Stimulated activated CD8-positive, alpha-beta memory T cell treated with anti-CD3 and anti-CD28 coated beads, Interleukin-15, amount 100 ng/mL, for 48 hours (primary cell): ENCODE results near the gene C6orf62.
A peak's percentile ranks its signal among the peaks of the same experiment; 100 is the strongest.
"Not testable (repeated sequence)": the region's sequence is repeated elsewhere in the genome, so short reads cannot be mapped to it uniquely, and the experiment has no call there.

ENCODE experiments used
- DNase-seq, 2 donors: peaks; one replicate each; pipeline ENCODE4 v3.0.0-alpha.2; 2020; ENCODE audit warnings: low read depth in 2 of 2

C6orf62 gene

GRCh38 chr6:24699521-24700359, 19.2 kb downstream of the C6orf62 start:
- no peak for DNase-seq

GRCh38 chr6:24696097-24696496, 22.9 kb downstream of the C6orf62 start:
- DNase-seq = no peak

DNA sequence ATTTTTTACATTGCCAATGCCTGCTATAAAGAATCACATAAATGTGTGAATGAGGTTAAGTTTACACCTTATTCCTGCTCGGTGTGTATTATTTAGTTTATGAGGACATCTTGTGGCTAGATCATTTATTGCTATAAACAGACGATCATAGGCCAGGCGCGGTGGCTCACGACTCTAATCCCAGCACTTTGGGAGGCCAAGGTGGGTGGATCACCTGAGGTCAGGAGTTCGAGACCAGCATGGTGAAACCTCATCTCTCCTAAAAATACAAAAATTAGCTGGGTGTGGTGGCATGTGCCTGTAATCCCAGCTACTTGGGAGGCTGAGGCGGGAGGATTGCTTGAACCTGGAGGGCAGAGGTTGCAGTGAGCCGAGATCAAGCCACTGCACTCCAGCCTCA, 23.3 kb downstream of the C6orf62 start:
- peak in 1 of 2 donors; percentile 17 for DNase-seq

GRCh38 chr6:24694198-24694597, 24.8 kb downstream of the C6orf62 start:
- DNase-seq = no peak

DNA sequence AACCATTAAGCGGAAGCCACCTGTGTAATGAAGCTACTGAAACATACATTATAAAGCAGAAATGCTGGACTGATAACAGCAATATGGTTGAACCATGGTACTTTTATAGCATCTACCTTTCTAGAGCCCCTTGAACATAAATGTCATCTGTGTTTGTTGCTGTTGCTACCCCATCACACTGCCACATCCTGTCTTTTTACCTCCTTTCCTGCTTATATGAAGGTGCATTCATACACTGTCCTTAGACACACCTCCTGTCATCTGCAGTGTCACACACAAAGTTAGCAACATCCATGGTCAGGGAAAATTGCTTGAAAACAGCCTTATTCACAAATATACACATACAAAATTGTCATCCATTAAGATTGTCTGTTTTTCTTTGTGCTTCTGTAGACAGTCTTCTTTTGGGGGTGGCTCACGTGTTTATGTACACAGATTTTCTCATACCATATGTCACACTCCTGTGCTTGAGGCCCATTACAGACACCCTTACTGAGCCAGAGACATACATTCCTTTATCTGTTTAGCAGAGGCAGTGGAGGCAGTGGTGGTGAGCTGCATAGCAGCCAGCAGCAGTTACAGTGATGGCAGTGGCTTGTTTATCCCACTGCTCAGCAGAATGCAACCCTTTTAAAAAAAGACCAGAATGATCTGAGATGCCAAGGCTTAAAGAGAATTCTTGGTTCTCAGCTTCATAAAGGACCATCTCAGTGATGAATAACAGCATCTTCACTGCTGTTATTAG, 25.9 kb downstream of the C6orf62 start:
- DNase-seq = no peak

DNA sequence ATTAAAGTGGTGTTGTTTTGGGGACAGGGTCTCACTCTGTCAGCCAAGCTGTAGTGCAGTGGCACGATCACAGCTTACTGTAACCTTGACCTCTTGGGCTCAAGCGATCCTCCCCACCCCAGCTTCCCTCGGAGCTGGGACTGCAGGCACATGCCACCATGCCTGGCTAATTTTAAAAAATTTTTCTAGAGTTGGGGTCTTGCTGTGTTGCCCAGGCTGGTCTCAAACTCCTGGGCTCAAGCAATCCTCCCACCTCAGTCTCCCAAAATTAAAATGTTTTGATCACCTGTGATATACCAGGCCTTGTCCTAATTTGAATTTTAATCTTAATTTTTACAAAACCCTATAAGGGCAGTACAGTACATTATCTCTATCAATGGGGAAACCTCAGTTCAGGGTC, 26.5 kb downstream of the C6orf62 start:
- DNase-seq = no peak

GRCh38 chr6:24692003-24692402, 27.0 kb downstream of the C6orf62 start:
- DNase-seq = no peak

GRCh38 chr6:24691550-24691949, 27.4 kb downstream of the C6orf62 start:
- DNase-seq = no peak

- no peak for DNase-seq
Measured at GRCh38 chr6:24690593-24690992, 28.4 kb downstream of the C6orf62 start.

GRCh38 chr6:24689964-24690363, 29.0 kb downstream of the C6orf62 start:
- DNase-seq = no peak

DNA sequence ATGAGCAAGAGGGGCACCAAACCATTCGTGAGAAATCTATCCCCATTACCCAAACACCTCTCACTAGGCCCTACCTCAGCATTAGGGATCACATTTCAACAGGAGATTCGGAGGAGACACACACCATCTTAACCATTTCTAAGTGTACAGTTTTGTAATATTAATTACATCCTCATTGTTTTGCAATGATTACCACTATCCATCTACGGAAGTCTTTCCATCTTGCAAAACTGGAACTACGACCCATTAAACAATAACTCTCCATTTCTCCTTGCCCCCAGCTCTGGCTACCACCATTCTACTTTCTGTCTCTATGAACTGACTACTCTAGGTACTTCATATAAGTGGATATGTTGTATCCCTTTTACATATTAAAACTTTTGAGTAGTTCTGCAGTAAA, 32.0 kb downstream of the C6orf62 start:
- no peak for DNase-seq

DNA sequence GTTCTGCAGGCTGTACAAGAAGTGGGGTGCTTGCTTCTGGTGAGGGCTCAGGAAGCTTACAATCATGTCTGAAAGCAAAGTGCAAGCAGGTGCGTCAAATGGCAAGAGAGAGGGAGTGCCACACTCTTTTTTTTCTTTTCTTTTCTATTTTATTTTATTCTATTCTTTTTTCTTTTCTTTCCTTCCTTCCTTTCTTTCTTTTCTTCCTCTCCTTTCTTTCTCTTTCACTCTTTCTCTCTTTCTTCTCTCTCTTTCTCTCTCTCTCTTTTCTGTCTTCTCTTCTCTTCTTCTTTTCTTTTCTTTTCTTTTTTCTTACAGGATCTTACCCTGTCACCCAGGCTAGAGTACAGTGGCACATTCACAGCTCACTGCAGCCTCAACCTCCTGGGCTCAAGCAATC, 32.5 kb downstream of the C6orf62 start:
- no peak for DNase-seq

DNA sequence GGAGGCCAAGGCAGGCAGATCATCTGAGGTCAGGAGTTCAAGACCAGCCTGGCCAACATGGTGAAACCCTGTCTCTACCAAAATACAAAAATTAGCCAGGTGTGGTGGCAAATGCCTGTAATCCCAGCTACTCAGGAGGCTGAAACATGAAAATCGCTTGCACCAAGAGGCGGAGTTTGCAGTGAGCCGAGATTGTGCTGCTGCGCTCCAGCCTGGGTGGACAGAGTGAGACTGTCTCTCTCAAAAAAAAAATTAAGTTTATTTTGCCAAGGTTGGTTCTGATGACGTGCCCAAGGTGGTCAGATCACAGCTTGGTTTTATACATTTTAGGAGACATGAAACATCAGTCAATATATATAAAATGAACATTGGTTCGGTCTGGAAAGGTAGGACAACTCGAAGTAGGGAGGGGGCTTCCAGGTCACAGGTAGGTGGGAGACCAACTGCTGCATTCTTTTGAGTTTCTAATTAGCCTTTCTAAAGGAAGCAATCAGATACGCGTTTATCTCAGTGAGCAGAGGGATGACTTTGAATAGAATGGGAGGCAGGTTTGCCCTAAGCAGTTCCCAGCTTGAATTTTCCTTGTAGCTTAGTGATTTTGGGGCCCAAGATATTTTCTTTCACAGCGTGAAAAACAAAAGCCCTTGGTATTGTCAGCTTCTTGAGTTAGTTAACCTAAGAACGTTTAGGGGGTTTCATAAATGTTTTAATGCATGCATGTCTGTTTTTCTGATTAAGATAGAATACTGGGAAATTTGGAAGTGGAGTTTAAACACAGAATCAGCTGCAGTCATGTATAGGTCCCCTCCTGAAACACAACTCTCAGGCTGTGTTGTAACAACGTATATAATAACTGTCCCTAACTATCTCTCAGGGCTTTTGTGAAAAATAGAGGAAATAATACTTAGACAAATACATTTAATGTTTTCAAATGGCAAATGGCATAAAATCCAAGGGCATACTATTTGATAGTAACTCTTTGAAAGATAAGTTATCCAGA, 35.4 kb downstream of the C6orf62 start:
- DNase-seq = no peak

- no peak for DNase-seq
Measured at GRCh38 chr6:24680582-24680981, 38.4 kb downstream of the C6orf62 start.

DNA sequence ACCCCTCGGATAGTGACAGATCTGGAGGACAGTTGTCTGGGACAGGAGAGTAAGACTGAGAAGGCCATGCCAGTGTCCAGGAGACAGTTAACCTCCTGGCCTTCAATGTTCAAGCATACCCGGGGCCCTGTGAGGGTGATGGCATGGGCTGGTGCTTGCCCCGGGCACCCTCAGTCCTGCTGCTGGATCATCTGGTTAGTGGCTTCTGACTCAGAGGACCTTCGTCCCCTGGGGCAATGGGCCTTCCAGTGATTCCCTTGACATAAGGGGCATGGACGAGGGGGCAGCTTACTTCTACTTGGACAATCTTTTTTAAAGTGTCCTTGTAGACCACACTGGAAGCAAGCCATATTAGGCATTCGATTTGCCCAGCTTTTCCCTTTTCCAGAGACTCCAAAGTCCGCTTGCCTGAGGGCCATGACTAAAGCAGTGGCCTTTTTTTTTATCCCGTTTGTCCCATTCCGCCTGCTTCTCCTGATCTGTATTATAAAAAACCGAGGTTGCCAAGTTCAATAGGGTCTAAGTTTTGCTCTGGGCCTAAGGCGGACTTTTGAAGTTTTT, 40.1 kb downstream of the C6orf62 start:
- not testable (repeated sequence) for DNase-seq

- no peak for DNase-seq
Measured at GRCh38 chr6:24673625-24674024, 45.3 kb downstream of the C6orf62 start.

DNA sequence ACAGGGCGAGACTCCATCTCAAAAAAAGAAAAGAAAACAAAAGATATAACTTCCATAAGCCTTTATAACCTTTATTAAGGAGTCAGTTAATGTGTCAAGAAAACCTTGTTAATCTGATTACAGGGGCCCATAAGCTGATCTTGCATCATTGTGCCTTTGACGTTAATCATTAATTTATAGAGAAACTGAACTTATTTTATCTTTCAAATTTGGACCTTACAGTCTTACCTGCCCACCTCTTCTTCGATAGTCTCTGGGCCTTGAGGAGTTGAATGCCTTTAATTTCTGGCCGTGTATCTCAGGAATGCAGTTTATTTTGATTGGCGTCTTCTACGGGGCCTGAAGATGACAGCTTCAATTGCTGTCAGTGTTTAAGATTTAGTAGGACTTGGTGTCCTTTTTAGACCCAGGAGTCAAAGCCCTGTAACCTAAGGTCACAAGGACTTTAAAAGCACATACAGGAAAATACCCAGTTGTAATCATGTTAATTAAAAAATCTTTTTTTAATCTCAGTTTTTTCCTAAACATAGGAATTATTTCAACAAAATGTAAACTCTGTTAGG, 46.3 kb downstream of the C6orf62 start:
- no peak for DNase-seq

- DNase-seq = not testable (repeated sequence)
Measured at GRCh38 chr6:24671077-24671476, 47.9 kb downstream of the C6orf62 start.

DNA sequence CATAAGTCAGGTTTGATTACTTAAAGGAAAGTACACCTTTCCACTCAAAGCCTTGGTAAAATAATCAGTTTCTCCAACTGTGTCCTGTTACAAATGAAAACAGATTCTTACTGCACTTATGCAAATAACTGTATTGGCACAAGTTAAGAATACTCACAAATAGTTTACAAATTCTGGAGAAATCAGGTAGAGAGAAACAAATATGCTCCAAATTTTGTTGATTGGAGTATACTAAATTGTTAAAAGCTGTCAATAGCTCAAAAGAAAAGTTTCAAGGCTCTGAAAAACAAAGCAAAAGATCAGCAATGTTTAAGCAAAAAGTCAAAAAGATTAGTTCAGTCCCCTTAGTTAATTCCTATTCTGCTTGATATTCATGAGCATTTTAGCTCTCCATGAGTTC, 48.5 kb downstream of the C6orf62 start:
- not testable (repeated sequence) for DNase-seq

- no peak for DNase-seq
Measured at GRCh38 chr6:24668997-24669361, 50.0 kb downstream of the C6orf62 start.
